ENCODE data around the gene IQCN. TPM values are rescaled to one million over a fixed set of nuclear protein-coding genes. Genes with fewer than 3 reads are reported as not detected.

The IQCN gene
- total RNA-seq, 1 donor, result 0.86 TPM

GRCh38 chr19:18221815-18222725 is 52.2 kb downstream of the IQCN start:
- H3K4me3 ChIP-seq (ENCODE audit: low read depth, low read length), result no peak overlapping the region
- no peak for DNase-seq (ENCODE audit: low read depth)
- TF ChIP-seq CTCF (IDR thresholded peaks at IDR 0.05; ENCODE audit: insufficient read depth, low read depth, low read length), result no peak

GRCh38 chr19:18220632-18221275 is 53.5 kb downstream of the IQCN start:
- no peak overlapping the region for H3K4me3 ChIP-seq (ENCODE audit: low read depth, low read length)
- TF ChIP-seq CTCF (IDR thresholded peaks at IDR 0.05; ENCODE audit: insufficient read depth, low read depth, low read length), result no peak
- DNase-seq (ENCODE audit: low read depth), result no peak

- TF ChIP-seq CTCF (IDR thresholded peaks at IDR 0.05; ENCODE audit: insufficient read depth, low read depth, low read length), result no peak
- no peak overlapping the region for H3K4me3 ChIP-seq (ENCODE audit: low read depth, low read length)
- no peak for DNase-seq (ENCODE audit: low read depth)
These were observed 54.2 kb downstream of the IQCN start for GRCh38 chr19:18219911-18220631.

GRCh38 chr19:18218600-18218999 is 55.7 kb downstream of the IQCN start:
- no peak overlapping the region for H3K4me3 ChIP-seq (ENCODE audit: low read depth, low read length)
- TF ChIP-seq CTCF (IDR thresholded peaks at IDR 0.05; ENCODE audit: insufficient read depth, low read depth, low read length), result no peak
- no peak for DNase-seq (ENCODE audit: low read depth)

- DNase-seq (ENCODE audit: low read depth), result no peak
- no peak for TF ChIP-seq CTCF (IDR thresholded peaks at IDR 0.05; ENCODE audit: insufficient read depth, low read depth, low read length)
- H3K4me3 ChIP-seq (ENCODE audit: low read depth, low read length), result no peak overlapping the region
These were observed 56.1 kb downstream of the IQCN start for GRCh38 chr19:18218159-18218558.

- no peak overlapping the region for H3K4me3 ChIP-seq (ENCODE audit: low read depth, low read length)
- TF ChIP-seq CTCF (IDR thresholded peaks at IDR 0.05; ENCODE audit: insufficient read depth, low read depth, low read length), result no peak
- DNase-seq (ENCODE audit: low read depth), result no peak
These were observed 57.5 kb downstream of the IQCN start for GRCh38 chr19:18216789-18217188.
